Colon (tissue), 2 donors: ENCODE results near the gene FBH1.
"Not testable (repeated sequence)": the region's sequence is repeated elsewhere in the genome, so short reads cannot be mapped to it uniquely, and the experiment has no call there.

Experiments used
- FAIRE-seq: peaks from 2 replicates; lab custom pipeline; 2012; peaks lifted over from hg19 to GRCh38; lab: Jason Lieb, UNC
- donor health status: control.
- donor health status: control.

The FBH1 gene

GRCh38 chr10:5942001-5942400 lies 52.0 kb downstream of the FBH1 start:
- FAIRE-seq: no peak

- no peak for FAIRE-seq
These were observed 52.4 kb downstream of the FBH1 start for GRCh38 chr10:5942474-5942873.

- no peak for FAIRE-seq
These were observed 53.5 kb downstream of the FBH1 start for GRCh38 chr10:5943536-5943935.

- no peak for FAIRE-seq
These were observed 54.5 kb downstream of the FBH1 start for GRCh38 chr10:5944389-5945189.

- FAIRE-seq: no peak
These were observed 55.1 kb downstream of the FBH1 start for GRCh38 chr10:5945190-5945509.

- no peak for FAIRE-seq
These were observed 55.7 kb downstream of the FBH1 start for GRCh38 chr10:5945561-5946418.

- FAIRE-seq: not testable (repeated sequence)
These were observed 56.4 kb downstream of the FBH1 start for GRCh38 chr10:5946419-5946775.

- no peak for FAIRE-seq
These were observed 56.7 kb downstream of the FBH1 start for GRCh38 chr10:5946786-5947185.

- FAIRE-seq: no peak
These were observed 57.6 kb downstream of the FBH1 start for GRCh38 chr10:5947471-5948207.

GRCh38 chr10:5948208-5948585 lies 58.2 kb downstream of the FBH1 start:
- no peak for FAIRE-seq

GRCh38 chr10:5949009-5949759 lies 59.1 kb downstream of the FBH1 start:
- FAIRE-seq: no peak

- no peak for FAIRE-seq
These were observed 61.2 kb downstream of the FBH1 start for GRCh38 chr10:5951167-5951711.

- FAIRE-seq: no peak
These were observed 61.8 kb downstream of the FBH1 start for GRCh38 chr10:5951721-5952407.

- FAIRE-seq: no peak
These were observed 62.8 kb downstream of the FBH1 start for GRCh38 chr10:5952731-5953385.

- FAIRE-seq: no peak
These were observed 63.6 kb downstream of the FBH1 start for GRCh38 chr10:5953676-5954075.

- FAIRE-seq: no peak
These were observed 66.3 kb downstream of the FBH1 start for GRCh38 chr10:5956146-5956936.

- no peak for FAIRE-seq
These were observed 68.0 kb downstream of the FBH1 start for GRCh38 chr10:5958077-5958476.

GRCh38 chr10:5958675-5959074 lies 68.6 kb downstream of the FBH1 start:
- no peak for FAIRE-seq

- FAIRE-seq: no peak
These were observed 69.1 kb downstream of the FBH1 start for GRCh38 chr10:5959142-5959541.

- FAIRE-seq: no peak
These were observed 69.6 kb downstream of the FBH1 start for GRCh38 chr10:5959581-5960069.
